Neuronal stem cell (in vitro differentiated cells): ENCODE data around the gene L3MBTL4.

Experiments
- DNase-seq: peaks from one replicate; pipeline ENCODE4 v3.0.0-alpha.2; 2013; ENCODE audit warnings: low spot score
- H2AFZ ChIP-seq: one replicate; pipeline ENCODE4 v1.6.1; 2013; ENCODE audit warnings: mild to moderate bottlenecking, low read length, inconsistent platforms
- H2AK5ac ChIP-seq: 2 replicates; pipeline ENCODE4 v1.6.1; 2013; ENCODE audit warnings: low read depth, mild to moderate bottlenecking, inconsistent platforms, low read length, moderate library complexity, mixed read lengths
- H2BK120ac ChIP-seq: 2 replicates; pipeline ENCODE4 v1.6.1; 2013; ENCODE audit warnings: low read depth, mild to moderate bottlenecking, inconsistent platforms, low read length, moderate library complexity, mixed read lengths
- H2BK12ac ChIP-seq: one replicate; pipeline ENCODE4 v1.6.1; 2013; ENCODE audit warnings: low read length, inconsistent platforms
- H2BK15ac ChIP-seq: 2 replicates; pipeline ENCODE4 v1.6.1; 2013; ENCODE audit warnings: mild to moderate bottlenecking, low read length, inconsistent platforms, mixed read lengths
- H2BK5ac ChIP-seq: one replicate; pipeline ENCODE4 v1.6.1; 2013; ENCODE audit warnings: inconsistent platforms, mild to moderate bottlenecking, low read length, moderate library complexity
- H3K14ac ChIP-seq: one replicate; pipeline ENCODE4 v1.6.1; 2013; ENCODE audit warnings: low read length, inconsistent platforms
- H3K18ac ChIP-seq: 2 replicates; pipeline ENCODE4 v1.6.1; 2013; ENCODE audit warnings: low read length, inconsistent platforms
- H3K23ac ChIP-seq: 2 replicates; pipeline ENCODE4 v1.6.1; 2013; ENCODE audit warnings: low read depth, mild to moderate bottlenecking, mixed read lengths, low read length, inconsistent platforms; ENCODE audit not compliant: poor library complexity
- H3K27ac ChIP-seq: replicated peaks from 3 replicates; pipeline ENCODE4 v1.5.1; 2013; ENCODE audit warnings: low read length, inconsistent platforms
- H3K27me3 ChIP-seq, 3 experiments: 2 replicates each; pipeline ENCODE4 v1.6.1; 2013; ENCODE audit warnings: low read length in 3 of 3, mild to moderate bottlenecking in 2 of 3, inconsistent platforms in 1 of 3, low read depth in 1 of 3, mixed read lengths in 1 of 3, moderate library complexity in 1 of 3; ENCODE audit not compliant: control insufficient read depth in 3 of 3, insufficient read depth in 3 of 3
- H3K36me3 ChIP-seq, 2 donors: replicated peaks in 1 of 2; 2 replicates each; pipeline ENCODE4 v1.6.1; 2013; ENCODE audit warnings: low read length in 2 of 2; ENCODE audit not compliant: control insufficient read depth in 2 of 2, insufficient read depth in 2 of 2
- H3K4ac ChIP-seq: 2 replicates; pipeline ENCODE4 v1.6.1; 2013; ENCODE audit warnings: inconsistent platforms, mild to moderate bottlenecking, low read length, moderate library complexity
- H3K4me1 ChIP-seq, 2 donors: 1 replicate in 1 of 2; 2 replicates in 1 of 2; pipeline ENCODE4 v1.6.1; 2013; ENCODE audit warnings: low read length in 2 of 2, low read depth in 1 of 2; ENCODE audit not compliant: control insufficient read depth in 2 of 2, insufficient read depth in 1 of 2
- H3K4me2 ChIP-seq: one replicate; pipeline ENCODE4 v1.6.1; 2013; ENCODE audit warnings: mild to moderate bottlenecking, low read length, inconsistent platforms; ENCODE audit not compliant: insufficient read depth, poor library complexity, severe bottlenecking
- H3K4me3 ChIP-seq, 2 donors: 2 replicates each; pipeline ENCODE4 v1.5.1; 2013; ENCODE audit warnings: low read length in 2 of 2, mild to moderate bottlenecking in 2 of 2, inconsistent platforms in 1 of 2, moderate library complexity in 1 of 2
- H3K79me1 ChIP-seq: one replicate; pipeline ENCODE4 v1.6.1; 2013; ENCODE audit warnings: low read depth, mild to moderate bottlenecking, inconsistent platforms, low read length, moderate library complexity
- H3K9ac ChIP-seq: one replicate; pipeline ENCODE4 v1.6.1; 2013; ENCODE audit warnings: mild to moderate bottlenecking, low read depth, low read length, inconsistent platforms; ENCODE audit not compliant: poor library complexity
- H3K9me3 ChIP-seq, 2 donors: replicated peaks in 1 of 2; 2 replicates each; pipeline versions ENCODE3 to v1.6.1; 2013; ENCODE audit warnings: low read length in 2 of 2, mild to moderate bottlenecking in 2 of 2, inconsistent platforms in 1 of 2, low read depth in 1 of 2, mixed read lengths in 1 of 2, moderate library complexity in 1 of 2; ENCODE audit not compliant: control insufficient read depth in 2 of 2, insufficient read depth in 1 of 2
- H4K8ac ChIP-seq: one replicate; pipeline ENCODE4 v1.6.1; 2013; ENCODE audit warnings: low read depth, mild to moderate bottlenecking, inconsistent platforms, low read length, moderate library complexity
- H4K91ac ChIP-seq: one replicate; pipeline ENCODE4 v1.6.1; 2013; ENCODE audit warnings: low read length, low read depth, mild to moderate bottlenecking, inconsistent platforms; ENCODE audit not compliant: poor library complexity
- WGBS, 2 donors: extraction: QIAGEN DNeasy Blood & Tissue Kit; methylation state at CpG; one replicate each; pipeline ENCODE4 v1.1.7; 2013; ENCODE audit warnings: missing lambda C conversion rate in 2 of 2, mixed read lengths in 1 of 2; ENCODE audit not compliant: insufficient read length in 2 of 2, insufficient replicate concordance in 1 of 2; ENCODE audit errors: extremely low coverage in 2 of 2; 5-methylcytosine and 5-hydroxymethylcytosine counted together

Gene L3MBTL4

GRCh38 chr18:6370410-6370809 lies 44.3 kb downstream of the L3MBTL4 start:
- H2BK120ac ChIP-seq, result no peak overlapping the region
- no peak overlapping the region for H3K4me3 ChIP-seq
- no peak overlapping the region for H3K4ac ChIP-seq
- no peak overlapping the region for H3K27ac ChIP-seq
- no peaks in the 10 kb centered on the region for H3K36me3 ChIP-seq
- no peak for DNase-seq
- H3K27me3 ChIP-seq, result no peaks in the 10 kb centered on the region
- H3K9me3 ChIP-seq, result peaks cover 0 to 2% of the 10 kb centered on the region in 2 donors
- WGBS, 2 donors, result no CpG with 5 or more reads among the region's 8 CpGs
- H3K23ac ChIP-seq, result peak overlapping the region; percentile 17
- H4K91ac ChIP-seq, result no peak overlapping the region
- H3K4me1 ChIP-seq, result no peaks in the 10 kb centered on the region
- H3K4me2 ChIP-seq, result no peak overlapping the region
- H3K18ac ChIP-seq, result peak overlapping the region; percentile 45
- no peaks in the 10 kb centered on the region for H3K79me1 ChIP-seq
- no peak overlapping the region for H3K14ac ChIP-seq
- H4K8ac ChIP-seq, result no peak overlapping the region
- no peak overlapping the region for H2BK12ac ChIP-seq
- H2AFZ ChIP-seq, result no peak overlapping the region
- no peak overlapping the region for H2BK15ac ChIP-seq
- H3K9ac ChIP-seq, result no peak overlapping the region
- H2AK5ac ChIP-seq, result no peak overlapping the region
- H2BK5ac ChIP-seq, result no peak overlapping the region

DNA sequence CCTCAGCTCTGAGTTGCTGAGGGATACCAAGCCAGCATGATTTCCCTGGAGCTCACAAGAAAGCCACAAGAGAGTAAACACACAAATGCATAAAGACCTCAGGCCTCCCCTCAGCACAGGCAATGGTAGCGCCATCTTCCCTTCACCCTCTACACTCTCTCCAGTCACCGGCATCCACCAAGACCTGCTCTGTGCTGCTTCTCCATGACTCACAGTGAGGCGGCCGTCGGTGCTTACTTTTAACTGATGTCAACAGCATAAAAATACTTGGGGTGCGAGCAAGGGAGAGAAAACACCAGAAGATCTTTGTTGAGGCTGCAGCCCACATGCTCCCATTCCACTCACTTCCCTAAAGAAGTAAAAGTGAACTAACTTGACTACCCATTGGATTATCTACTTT lies 46.7 kb downstream of the L3MBTL4 start:
- WGBS, 2 donors, result no CpG with 5 or more reads among the region's 6 CpGs
- Histone ChIP-seq H4K91ac (no peak overlapping the region), H4K8ac (no peak overlapping the region), H3K9ac (peak overlapping the region; percentile 6), H3K23ac (no peak overlapping the region), H3K27me3 (no peaks in the 10 kb centered on the region), H2BK15ac (no peak overlapping the region), H3K9me3 (peaks cover 0 to 2% of the 10 kb centered on the region in 2 donors), H3K27ac (no peak overlapping the region), H3K4me1 (no peaks in the 10 kb centered on the region), H3K4me3 (no peak overlapping the region), H2BK120ac (no peak overlapping the region), H3K36me3 (no peaks in the 10 kb centered on the region), H2BK12ac (no peak overlapping the region), H3K79me1 (no peaks in the 10 kb centered on the region), H2BK5ac (no peak overlapping the region), H3K14ac (no peak overlapping the region), H3K4ac (no peak overlapping the region), H2AK5ac (no peak overlapping the region), H3K18ac (no peak overlapping the region), H3K4me2 (no peak overlapping the region), H2AFZ (no peak overlapping the region)
- DNase-seq, result no peak

- Histone ChIP-seq H3K4me3 (no peak overlapping the region), H3K14ac (no peak overlapping the region), H3K27me3 (no peaks in the 10 kb centered on the region), H2AFZ (no peak overlapping the region), H3K9me3 (peaks cover 0 to 2% of the 10 kb centered on the region in 2 donors), H4K91ac (no peak overlapping the region), H2BK5ac (no peak overlapping the region), H2BK15ac (no peak overlapping the region), H3K18ac (no peak overlapping the region), H3K36me3 (no peaks in the 10 kb centered on the region), H2AK5ac (no peak overlapping the region), H3K23ac (no peak overlapping the region), H3K4ac (no peak overlapping the region), H3K4me1 (no peaks in the 10 kb centered on the region), H3K79me1 (no peaks in the 10 kb centered on the region), H2BK12ac (no peak overlapping the region), H3K4me2 (no peak overlapping the region), H3K27ac (no peak overlapping the region), H2BK120ac (no peak overlapping the region), H3K9ac (no peak overlapping the region), H4K8ac (no peak overlapping the region)
- WGBS, 2 donors, result no CpG with 5 or more reads among the region's 3 CpGs
- no peak for DNase-seq
Observed at GRCh38 chr18:6367208-6367607, 47.5 kb downstream of the L3MBTL4 start.

GRCh38 chr18:6366776-6367175 lies 47.9 kb downstream of the L3MBTL4 start:
- H2BK15ac ChIP-seq, result no peak overlapping the region
- no peak overlapping the region for H2AK5ac ChIP-seq
- H2BK120ac ChIP-seq, result no peak overlapping the region
- H4K8ac ChIP-seq, result no peak overlapping the region
- WGBS, 2 donors, result no CpG with 5 or more reads among the region's 4 CpGs
- DNase-seq, result no peak
- no peak overlapping the region for H3K27ac ChIP-seq
- no peak overlapping the region for H4K91ac ChIP-seq
- no peak overlapping the region for H3K4me3 ChIP-seq
- no peak overlapping the region for H2BK5ac ChIP-seq
- H3K4me1 ChIP-seq, result no peaks in the 10 kb centered on the region
- no peak overlapping the region for H3K23ac ChIP-seq
- no peak overlapping the region for H3K4me2 ChIP-seq
- no peak overlapping the region for H3K18ac ChIP-seq
- H3K4ac ChIP-seq, result no peak overlapping the region
- H3K9me3 ChIP-seq, result no peaks in the 10 kb centered on the region
- H3K36me3 ChIP-seq, result no peaks in the 10 kb centered on the region
- H3K79me1 ChIP-seq, result no peaks in the 10 kb centered on the region
- no peak overlapping the region for H2BK12ac ChIP-seq
- no peaks in the 10 kb centered on the region for H3K27me3 ChIP-seq
- no peak overlapping the region for H2AFZ ChIP-seq
- H3K9ac ChIP-seq, result no peak overlapping the region
- no peak overlapping the region for H3K14ac ChIP-seq
